AG09319 (cell line): ENCODE measurements around the gene TNN.

Experiments
- DNase-seq: peaks from one replicate; pipeline ENCODE4 v3.0.0-alpha.2; 2010; ENCODE audit warnings: low read depth; ENCODE audit errors: extremely low read depth
- TF ChIP-seq, protein P1 (sequence below): IDR thresholded peaks from 2 replicates; pipeline ENCODE4 v1.5.1; 2011; ENCODE audit warnings: low read depth, mild to moderate bottlenecking, inconsistent platforms, low read length, moderate library complexity

The TNN gene

DNA sequence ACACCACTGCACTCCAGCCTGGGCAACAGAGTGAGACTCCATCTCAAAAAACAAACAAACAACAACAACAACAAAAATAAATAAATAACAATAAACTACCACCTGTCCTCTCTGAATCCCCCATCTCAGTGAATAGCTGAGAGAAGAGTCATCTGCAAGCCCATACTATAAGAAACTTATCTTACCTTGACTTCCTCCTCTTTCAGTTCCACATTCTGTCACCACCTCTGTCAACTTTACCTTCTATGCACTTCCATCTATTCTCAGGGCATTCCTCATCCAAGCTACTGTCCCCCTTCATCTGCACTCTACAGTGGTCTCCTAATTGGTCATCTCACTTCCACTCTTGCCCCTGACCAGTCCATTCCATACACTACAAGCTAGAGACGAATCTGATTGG, 66.9 kb downstream of the TNN start:
- no peak for DNase-seq
- TF ChIP-seq, protein P1, sequence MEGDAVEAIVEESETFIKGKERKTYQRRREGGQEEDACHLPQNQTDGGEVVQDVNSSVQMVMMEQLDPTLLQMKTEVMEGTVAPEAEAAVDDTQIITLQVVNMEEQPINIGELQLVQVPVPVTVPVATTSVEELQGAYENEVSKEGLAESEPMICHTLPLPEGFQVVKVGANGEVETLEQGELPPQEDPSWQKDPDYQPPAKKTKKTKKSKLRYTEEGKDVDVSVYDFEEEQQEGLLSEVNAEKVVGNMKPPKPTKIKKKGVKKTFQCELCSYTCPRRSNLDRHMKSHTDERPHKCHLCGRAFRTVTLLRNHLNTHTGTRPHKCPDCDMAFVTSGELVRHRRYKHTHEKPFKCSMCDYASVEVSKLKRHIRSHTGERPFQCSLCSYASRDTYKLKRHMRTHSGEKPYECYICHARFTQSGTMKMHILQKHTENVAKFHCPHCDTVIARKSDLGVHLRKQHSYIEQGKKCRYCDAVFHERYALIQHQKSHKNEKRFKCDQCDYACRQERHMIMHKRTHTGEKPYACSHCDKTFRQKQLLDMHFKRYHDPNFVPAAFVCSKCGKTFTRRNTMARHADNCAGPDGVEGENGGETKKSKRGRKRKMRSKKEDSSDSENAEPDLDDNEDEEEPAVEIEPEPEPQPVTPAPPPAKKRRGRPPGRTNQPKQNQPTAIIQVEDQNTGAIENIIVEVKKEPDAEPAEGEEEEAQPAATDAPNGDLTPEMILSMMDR: no peak

DNA sequence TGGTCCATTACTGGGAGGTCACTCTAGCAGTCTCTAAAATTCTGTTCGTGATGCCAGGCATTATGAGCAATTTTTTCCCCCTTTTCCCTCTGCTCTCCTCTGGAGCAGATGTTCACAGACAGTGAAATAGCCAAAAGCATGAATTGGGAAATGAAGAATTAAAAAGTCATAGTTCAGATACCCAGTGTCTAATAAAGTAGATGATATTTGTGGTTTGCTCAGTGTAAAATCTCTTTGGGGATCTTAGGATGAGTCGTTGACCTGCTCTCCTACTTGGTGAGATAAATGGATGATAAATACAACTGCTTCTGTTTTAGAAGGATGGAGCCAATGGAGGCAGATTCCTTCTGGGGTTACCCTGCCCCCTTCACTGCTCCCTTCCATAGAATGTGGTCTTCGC, 68.6 kb downstream of the TNN start:
- TF ChIP-seq, protein P1: no peak
- DNase-seq: no peak

DNA sequence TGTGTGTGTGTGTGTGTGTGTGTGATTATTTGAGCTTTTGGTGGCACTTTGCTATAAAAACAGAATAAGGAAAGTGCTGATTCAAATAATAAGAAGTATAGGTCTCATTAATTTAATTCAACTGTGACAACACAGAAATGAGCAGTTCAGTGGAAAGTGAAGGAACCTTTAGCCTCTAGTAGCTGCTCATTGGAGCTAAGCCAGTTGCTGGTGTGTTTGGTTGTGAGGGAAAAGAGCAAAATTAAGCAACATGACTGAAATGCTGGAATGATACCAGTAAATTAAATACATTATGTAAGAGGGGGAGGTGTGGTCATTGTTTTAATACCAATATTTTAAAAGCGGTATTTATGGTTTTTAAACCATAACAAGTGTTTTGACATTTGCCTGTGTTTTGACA, 69.7 kb downstream of the TNN start:
- TF ChIP-seq, protein P1: no peak
- DNase-seq: no peak

DNA sequence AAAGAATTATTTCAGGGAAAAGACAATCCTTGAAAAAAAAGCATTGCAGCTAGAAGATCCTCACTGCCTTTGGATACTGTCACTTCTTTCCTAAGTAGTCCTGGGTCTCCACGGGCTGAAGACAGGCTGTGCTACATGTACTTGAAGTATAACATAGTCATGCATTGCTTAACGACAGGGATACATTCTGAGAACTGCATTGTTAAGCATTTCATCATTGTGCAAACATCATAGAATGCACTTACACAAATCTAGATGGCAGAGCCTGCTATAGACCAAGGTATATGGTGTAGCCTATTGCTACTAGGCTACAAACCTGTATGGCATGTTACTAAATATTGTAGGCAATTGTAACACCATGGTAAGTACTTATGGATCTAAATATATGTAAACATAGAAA, 70.9 kb downstream of the TNN start:
- no peak for DNase-seq
- TF ChIP-seq, protein P1: no peak

DNA sequence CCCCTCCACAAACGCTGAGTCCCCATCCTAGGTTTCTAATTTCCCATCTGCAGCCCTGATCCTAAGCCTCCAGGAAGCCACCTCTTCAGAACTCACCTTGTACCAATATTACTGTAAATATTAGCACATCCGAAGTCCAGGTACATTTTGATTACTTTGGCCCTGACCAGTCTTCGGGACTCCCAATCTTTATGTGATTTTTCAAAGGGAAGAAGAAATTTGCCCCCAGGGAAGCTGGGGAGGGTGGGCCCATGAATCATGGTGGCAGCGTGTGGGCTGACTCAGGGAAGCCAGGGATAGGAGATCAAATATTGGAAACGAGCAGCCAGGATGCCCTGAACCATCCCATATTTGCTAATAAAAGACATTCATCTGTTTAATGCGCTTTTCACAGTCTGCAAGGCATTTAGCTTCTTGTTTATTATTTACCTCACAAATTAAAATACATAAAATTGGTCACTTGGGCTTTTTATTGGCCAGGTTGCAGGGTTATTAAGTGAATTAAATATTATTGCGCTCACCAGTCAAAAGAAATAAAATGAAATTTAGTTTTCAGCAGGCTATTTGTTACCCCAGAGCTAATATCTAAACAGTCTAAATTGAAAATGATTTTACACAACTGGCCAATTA, 78.4 kb downstream of the TNN start:
- no peak for DNase-seq
- TF ChIP-seq, protein P1: no peak

DNA sequence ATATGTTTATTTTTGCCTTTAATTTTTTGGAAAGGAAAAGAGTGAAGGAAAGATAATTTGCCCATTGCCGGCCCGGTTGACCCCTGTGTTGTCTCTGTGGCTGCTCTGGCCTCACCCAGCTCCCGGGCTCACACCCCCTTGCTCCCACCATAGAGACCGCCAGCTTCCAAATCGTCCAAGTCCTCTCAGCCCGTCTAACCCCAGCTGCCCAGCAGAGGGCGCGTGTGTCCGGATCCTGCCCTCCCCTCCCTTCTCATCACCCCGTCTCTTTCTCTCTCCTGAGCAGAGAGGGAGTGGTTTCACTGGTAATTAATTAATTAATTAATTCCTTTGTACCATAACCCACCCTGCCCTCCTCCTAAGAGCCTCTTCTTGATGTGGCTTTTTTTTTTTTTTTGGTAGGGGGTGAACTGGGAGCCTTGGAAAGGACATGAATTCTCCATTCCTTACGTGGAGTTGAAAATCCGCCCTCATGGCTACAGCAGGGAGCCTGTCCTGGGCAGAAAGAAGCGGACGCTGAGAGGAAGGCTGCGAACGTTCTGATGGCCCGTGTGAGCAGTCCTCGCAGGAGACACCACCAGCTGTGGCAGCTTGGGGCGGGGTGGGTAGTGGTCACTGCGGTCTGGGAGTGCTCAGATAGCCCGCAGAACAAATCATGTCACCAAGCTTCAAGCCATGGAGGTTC, 79.0 kb downstream of the TNN start:
- TF ChIP-seq, protein P1: peak; percentile 91
- no peak for DNase-seq

DNA sequence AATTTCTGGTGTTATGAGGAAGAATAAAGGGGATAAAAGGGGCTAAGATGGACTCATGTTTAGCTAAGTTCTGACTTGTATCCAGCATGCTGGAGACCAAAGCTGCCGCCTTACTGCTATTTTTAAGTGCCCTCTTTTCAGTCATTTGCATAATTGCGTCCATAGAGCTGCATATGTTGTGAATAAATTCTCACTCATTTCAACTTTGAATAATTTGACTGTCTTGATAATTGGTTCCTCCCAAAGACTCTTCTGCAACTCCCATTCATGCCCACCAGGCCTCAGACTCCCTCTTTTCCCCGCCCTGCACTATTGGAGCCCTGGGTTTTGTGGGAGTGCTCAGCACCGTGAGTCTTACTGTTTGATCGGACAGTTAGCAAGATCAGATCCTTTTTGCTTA, 79.9 kb downstream of the TNN start:
- DNase-seq: no peak
- TF ChIP-seq, protein P1: no peak
